ENCODE measurements around the gene TTLL12.

- no peak for TF ChIP-seq CTCF (IDR thresholded peaks at IDR 0.05; ENCODE audit: low read length)
- no peak for TF ChIP-seq EZH2 (optimal IDR thresholded peaks at IDR 0.05; ENCODE audit: low read depth, low read length)
Observed at GRCh38 chr22:43179146-43179910, 7.6 kb downstream of the TTLL12 start.
